HG03432 (cell line): ENCODE results near the gene BCL3.
"Not testable (repeated sequence)": the region's sequence is repeated elsewhere in the genome, so short reads cannot be mapped to it uniquely, and the experiment has no call there.

Experiments used
- ATAC-seq: cut with Tn5 transposase; IDR thresholded peaks from one replicate; pipeline ENCODE4 v1.9.1; 2021; ENCODE audit warnings: mild to moderate bottlenecking, moderate library complexity; ENCODE audit not compliant: unreplicated experiment

Gene BCL3

DNA sequence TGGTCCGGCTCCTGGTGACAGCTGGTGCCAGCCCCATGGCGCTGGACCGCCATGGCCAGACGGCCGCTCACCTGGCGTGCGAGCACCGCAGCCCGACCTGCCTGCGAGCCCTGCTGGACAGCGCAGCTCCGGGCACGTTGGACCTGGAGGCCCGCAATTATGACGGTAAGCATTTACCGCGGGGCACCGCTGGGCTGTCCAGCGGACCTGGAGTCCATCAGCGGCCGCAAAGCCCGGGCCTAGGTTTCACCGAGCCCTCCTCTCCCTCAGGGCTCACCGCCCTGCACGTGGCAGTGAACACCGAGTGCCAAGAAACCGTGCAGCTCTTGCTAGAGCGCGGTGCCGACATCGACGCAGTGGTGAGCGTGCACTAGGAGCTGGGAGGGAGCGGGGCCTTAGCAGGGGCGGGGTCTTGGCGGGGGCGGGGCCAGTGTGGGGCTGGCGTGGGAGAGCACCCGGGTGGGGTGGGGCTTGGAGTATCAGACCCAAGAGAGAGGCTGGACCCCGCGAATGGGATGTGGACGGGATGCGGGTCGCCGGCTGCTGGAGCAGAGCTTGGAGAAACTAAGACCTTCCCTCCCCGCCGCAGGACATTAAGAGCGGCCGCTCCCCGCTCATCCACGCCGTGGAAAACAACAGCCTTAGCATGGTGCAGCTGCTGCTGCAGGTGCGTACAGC, 8.7 kb downstream of the BCL3 start:
- ATAC-seq: no peak

DNA sequence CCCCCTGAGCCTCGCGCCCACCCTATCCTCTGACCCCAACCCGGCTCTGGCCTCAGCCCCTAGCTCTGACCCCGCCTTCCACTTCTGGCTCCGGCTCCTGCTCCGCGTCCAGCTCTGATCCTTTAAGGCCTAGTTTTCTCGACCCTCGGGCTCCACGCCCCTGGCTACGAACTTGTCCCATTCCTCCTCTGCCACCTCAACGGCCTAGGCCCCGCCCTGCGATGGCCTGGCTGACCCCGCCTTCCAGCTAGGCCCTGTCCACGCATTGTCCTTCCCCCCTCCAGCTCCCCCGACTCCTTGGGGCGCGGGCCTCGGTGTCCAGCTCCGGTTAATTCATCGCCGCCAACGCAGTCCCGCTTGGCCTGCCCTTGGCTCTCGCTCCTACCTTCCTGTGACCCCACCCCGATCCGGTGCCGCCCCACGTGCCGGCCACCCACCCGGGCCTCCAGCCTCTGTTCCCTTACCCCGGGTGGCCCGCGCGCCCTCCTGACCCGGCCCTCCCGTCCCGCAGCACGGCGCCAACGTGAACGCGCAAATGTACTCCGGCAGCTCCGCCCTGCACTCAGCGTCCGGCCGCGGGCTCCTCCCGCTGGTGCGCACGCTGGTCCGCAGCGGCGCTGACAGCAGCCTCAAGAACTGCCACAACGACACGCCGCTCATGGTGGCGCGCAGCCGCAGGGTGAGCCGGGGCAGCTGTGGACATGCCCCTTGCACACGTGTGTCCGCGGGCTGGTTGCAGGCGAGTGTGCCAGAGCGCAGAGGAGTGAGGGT, 9.4 kb downstream of the BCL3 start:
- no peak for ATAC-seq

DNA sequence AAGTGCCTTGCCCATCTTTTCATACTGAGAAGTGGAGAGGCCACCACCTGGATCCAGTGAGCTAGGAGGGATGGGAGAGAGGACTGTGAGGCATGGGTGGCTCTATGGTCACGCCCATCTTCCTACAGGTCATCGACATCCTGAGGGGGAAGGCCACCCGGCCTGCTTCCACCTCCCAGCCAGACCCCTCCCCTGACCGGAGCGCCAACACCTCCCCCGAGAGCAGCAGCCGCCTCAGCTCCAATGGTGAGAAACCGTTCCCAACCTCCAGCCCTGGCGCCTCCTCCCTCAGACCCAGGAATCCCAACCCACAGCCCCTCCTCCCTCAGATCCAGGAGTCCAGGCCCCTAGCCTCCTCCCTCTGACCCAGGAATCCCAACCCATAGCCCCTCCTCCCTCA, 10.1 kb downstream of the BCL3 start:
- no peak for ATAC-seq

DNA sequence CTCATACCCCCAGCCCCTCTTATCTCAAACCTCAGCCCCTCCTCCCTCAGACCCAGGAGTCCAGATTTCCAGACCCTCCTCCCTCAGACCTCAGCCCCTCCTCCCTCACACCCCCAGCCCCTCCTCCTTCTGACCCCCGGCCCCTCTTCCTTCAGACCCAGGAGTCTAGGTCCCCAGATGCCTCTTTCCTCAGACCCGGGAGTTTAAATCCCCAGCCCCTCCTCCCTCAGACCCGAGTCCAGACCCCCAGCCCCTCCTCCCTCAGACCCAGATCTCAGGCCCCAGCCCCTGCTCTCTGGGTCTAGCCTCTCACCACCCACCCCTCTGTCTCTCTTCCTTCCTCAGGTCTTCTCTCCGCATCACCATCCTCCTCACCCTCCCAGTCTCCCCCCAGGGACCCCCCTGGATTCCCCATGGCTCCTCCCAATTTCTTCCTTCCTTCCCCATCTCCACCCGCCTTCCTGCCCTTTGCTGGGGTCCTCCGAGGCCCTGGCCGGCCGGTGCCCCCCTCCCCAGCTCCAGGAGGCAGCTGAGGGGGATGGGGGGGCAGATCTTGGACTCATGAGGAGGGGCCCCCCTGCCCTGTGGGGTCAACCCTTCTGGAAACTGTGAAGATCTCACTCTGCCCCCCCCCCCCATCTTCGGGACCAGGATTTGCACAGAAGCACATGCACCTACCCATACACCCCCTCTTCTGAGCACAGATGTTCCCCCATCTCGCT, 10.7 kb downstream of the BCL3 start:
- ATAC-seq: no peak

DNA sequence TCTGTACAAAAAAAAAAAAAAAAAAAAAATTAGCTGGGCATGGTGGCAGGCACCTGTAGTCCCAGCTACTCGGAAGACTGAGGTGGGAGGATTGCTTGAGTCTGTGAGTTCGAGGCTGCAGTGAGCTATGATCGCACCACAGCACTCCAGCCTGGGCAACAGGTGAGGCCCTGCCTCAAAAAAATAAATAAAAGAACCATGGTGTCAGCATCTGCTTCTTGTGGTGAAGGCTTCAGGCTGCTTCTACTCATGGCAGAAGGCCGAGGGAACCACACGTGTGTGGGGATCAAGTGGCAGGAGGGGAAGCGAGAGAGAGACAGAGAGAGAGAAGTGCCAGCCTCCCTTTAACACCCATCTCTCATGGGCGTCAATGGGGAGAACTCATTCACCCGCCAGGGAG, 13.5 kb downstream of the BCL3 start:
- no peak for ATAC-seq

DNA sequence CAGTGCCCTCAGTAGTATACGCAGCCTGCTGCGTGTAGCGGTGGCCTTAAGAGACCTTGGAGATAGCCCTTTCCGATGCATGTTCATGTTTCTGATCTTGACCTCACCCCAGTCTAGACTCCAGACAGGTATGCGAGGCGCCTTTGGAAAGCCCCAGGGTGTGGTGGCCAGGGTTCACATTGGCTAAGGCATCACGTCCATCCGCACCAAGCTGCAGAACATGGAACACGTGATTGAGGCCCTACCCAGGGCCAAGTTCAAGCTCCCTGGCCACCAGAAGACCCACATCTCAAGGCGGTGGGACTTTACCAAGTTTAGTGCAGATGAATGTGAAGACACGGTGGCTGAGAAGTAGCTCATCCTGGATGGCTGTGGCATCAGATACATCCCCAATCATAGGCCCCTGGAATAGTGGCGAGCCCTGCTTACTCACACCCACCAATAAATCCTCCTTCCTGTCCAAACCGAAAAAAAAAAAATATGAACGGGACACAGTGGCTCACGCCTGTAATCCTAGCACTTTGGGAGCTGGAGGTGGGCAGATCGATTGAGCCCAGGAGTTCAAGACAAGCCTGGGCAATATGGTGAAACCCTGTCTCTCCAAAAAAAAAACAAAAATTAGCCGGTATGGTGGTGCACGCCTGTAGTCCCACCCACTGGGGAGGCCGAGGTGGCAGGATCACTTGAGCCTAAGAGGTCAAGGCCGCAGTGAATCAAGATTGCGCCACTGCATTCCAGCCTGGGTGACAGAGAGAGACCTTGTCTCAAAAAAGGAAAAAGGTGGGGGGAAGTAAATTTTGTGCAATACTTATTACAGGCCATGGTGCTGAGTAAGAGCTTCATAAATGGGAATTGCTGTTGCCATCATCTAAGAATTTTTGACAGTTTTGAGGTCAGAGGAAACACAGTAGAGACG, 16.8 kb downstream of the BCL3 start:
- ATAC-seq: no peak

DNA sequence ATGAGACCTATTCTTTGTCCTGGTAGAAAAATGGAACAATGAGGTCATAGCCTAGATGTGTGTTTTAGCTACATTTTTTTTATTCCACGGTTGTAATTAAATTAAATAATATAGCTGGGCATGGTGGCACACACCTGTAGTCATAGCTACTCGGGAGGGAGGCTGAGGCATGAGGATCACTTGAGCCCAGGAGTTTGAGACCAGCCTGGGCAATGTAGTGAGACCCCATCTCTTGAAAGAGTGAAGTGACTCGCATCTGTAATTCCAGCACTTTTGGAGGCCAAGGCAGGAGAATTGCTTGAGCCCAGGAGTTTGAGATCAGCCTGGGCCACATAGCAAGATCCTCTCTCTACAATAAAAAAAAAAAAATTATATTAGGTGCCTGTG, 17.4 kb downstream of the BCL3 start:
- no peak for ATAC-seq

DNA sequence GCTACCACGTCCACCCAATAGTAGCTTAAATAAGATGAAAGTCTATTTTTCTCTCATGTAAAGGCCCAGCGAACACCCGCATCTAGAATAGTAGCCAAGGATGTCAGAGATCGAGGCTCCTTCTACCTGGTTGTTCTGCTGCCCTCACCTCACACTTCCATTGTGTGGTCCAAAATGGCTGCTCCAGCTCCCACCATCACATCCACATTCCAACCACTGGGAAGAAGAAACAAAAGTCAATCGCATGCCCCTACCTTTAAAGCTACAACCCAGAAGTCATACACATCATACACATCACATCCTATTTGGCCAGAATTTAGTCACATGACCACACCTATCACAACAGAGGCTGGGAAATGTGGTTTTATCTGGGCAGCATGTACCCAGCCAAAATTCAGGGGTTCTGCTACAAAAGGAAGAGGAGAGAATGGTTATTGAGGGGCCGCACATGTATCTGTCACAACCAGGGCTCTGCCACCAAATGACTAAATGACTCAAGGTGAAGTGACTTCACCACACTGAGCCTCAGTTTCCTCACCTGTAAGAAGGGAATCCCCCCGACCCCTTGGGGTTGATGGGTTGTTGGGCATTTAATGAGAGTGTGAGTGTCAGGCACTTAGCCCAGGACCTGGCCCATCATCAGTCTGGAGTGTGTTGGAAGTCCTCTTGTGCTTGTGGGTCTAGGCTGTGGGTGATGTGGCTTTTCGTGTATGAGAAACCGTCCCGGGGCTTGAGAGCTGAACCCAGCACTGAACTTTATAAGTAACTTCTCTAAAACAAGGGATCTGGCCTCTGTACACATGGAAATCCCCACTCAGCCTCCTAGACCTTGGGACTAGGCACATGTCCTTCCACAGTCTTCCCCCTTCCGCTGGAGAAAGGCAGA, 19.0 kb downstream of the BCL3 start:
- ATAC-seq: no peak

DNA sequence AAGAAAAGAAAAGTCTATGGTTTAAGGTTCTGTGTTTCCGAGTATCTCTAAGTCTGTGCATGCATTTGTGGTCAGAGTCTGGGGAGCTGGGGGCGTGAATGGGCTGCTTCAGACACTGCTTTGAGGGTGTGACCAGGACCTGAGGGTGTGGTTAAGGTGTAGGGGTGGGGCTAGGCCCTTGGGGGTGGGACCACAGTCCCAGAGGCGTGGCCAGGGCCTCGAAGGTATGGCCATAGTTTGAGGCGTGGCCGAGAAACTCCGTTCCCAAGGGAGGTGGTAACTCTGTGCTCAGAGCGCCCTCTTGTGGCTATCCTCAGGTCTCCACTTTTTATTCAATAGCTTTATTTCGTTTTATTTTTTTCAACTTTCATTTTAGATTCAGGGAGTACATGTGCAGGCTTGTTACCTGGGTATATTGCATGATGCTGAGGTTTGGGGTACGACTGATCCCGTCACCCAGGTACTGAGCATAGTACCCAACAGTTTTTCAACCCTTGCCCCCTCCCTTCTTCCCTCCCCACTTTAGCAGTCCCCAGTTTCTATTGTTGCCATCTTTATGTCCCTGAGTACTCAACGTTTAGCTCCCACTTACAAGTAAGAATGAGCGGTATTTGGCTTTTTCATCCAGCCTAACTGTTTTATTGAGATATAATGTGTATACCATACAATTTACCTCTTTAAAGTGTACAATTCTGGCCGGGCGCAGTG, 22.2 kb downstream of the BCL3 start:
- ATAC-seq: peak; percentile 91

DNA sequence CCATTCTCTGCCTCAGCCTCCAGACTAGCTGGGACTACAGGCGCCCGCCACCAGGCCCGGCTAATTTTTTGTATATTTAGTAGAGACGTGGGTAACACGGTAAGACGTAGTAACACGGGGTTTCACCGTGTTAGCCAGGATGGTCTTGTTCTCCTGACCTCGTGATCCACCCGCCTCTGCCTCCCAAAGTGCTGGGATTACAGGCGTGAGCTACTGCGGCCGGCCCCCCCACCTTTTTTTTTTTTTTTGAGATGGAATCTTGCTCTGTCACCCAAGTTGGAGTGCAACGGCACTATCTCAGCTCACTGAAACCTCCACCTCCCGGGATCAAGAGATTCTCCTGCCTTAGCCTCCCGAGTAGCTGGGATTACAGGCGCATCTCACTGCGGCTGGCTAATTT, 23.6 kb downstream of the BCL3 start:
- ATAC-seq: not testable (repeated sequence)

DNA sequence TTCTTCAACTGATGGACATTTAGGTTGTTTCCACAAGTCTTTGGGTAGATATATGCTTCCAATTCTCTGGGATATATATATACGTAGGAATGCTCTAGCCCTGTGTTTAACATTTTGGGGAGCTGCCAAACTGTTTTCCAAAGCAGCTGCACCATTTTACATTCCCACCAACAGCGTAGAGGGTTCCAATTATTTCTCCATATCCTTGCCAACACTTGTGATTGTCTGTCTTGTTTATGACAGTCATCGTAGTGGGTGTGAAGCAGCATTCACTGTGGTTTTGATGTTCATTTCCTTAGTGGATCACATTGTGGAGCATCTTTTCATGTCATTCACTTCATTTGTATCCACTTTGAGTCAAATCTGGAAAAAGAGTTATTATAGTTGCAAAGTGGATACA, 24.5 kb downstream of the BCL3 start:
- ATAC-seq: no peak

DNA sequence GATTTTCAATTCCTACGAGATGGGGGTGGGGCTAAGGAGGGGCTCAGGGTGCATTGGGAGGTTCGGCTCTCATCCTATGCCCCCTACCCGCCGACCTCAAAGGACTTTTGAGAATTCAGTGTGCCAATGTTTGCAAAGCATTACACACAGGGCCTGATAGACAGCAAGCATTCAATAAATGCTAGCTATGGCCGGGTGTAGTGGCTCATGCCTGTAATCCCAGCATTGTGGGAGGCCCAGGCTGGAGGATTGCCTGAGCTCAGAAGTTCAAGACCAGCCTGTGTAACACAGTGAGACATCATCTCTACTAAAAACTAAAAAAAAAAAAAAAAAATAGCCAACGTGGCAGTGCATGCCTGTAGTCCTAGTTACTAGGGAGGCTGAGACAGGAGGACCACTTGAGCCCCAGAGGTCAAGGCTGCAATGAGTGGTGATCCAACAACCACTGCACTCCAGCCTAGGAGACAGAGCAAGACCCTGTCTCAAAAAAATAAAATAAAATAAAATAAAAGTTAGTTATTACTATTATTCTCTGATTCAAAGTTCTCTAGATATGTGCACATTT, 27.2 kb downstream of the BCL3 start:
- no peak for ATAC-seq

DNA sequence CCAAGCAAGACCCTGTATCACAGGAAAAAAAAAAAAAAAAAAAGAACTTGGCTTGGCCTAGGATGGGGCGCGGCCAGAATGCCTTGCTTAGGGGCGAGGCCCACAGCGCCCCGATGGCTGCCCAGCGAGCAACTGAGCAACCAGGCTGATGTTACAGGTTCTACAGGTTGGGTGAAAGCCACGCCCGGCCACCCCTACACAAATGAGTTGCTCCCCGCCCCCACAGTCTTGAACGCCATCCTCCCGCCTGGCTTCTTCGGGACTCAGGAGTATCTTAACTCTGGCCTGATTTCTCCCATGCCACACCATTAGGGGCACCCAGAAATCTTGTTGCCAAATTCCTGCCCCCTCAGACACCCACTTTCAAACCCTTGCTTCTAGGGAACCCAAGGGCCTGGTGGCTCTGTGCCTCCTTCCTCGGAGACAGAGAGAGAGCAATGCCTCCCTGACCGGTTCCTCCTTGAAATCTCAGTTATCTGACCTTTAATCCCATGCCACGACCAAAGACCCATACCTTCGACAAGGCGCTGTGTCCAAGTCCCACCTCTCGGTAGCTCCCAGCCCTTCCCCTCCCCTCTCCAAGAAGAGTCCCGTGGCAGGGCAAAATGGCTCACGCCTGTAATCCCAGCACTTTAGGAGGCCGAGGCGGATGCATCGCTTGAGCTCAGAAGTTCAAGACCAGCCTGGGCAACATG, 28.0 kb downstream of the BCL3 start:
- no peak for ATAC-seq

DNA sequence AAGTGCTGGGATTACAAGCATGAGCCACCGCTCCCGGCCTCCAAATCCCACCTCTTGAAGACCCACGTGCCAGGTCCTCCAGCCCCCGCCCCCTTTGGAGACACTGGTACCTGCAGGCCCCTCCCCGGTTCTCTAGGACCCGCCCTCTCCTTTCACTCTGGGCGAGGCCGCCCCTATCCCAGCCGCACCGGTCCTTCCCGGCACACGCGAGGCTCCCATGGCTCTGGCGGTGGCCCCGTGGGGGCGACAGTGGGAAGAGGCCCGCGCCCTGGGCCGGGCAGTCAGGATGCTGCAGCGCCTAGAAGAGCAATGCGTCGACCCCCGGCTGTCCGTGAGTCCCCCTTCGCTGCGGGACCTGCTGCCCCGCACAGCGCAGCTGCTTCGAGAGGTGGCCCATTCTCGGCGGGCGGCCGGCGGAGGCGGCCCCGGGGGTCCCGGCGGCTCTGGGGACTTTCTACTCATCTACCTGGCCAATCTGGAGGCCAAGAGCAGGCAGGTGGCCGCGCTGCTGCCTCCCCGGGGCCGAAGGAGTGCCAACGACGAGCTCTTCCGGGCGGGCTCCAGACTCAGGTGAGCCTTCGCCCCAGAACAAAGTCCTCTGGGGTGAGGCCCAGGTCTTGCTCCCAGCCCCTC, 29.3 kb downstream of the BCL3 start, which contains the start of gene CBLC:
CBLC (plus strand) TSS at position 176 of the 633 bp plus-strand sequence; CDS start at position 218, 42 bp downstream.
- no peak for ATAC-seq

DNA sequence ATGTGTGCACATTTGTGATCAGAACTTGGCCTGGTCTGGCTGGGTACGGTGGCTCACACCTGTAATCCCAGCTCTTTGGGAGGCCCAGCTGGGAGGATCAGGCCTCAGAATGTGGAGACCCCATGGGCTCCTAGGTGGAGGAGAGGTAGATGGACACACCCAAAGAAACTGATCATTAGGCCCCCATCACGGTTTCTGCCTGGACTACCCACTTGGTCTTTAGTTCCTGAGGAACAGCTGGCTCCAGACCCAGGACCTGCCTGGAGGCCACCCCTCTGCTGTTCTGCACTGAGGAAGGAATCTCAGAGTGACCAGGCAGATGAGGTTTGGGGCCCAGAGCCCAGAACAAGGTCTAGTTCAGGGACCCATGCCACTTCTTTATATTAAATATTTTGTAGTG, 30.6 kb downstream of the BCL3 start:
- ATAC-seq: no peak

DNA sequence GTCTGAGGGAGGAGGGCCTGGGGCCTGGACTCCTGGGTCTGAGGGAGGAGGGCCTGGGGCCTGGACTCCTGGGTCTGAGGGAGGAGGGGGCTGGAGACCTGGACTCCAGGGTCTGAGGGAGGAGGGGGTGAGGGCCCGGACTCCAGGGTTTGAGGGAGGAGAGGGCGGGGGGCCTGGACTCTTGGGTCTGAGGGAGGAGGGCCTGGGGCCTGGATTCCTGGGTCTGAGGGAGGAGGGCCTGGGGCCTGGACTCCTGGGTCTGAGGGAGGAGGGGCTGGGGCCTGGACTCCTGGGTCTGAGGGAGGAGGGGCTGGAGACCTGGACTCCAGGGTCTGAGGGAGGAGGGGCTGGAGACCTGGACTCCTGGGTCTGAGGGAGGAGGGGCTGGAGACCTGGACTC, 33.2 kb downstream of the BCL3 start:
- not testable (repeated sequence) for ATAC-seq

DNA sequence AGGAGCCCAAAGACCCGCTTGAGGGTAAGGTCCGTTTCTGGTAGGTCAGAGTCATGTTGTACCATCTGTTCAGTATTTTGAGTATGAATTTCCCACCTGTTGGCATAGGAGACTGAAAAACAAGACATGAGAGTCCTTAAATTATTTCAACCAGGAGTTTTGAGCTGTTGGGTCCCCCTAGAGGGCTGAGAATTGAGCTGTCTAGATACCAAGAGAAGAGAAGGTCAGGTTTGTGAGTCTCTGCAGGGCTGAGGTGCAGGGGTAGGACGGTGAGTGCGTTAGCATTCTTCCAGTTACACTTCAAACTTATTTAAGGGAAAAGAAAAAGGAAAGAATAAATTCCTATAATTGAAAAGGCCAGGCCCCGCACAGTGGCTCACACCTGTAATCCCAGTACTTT, 34.2 kb downstream of the BCL3 start:
- no peak for ATAC-seq

DNA sequence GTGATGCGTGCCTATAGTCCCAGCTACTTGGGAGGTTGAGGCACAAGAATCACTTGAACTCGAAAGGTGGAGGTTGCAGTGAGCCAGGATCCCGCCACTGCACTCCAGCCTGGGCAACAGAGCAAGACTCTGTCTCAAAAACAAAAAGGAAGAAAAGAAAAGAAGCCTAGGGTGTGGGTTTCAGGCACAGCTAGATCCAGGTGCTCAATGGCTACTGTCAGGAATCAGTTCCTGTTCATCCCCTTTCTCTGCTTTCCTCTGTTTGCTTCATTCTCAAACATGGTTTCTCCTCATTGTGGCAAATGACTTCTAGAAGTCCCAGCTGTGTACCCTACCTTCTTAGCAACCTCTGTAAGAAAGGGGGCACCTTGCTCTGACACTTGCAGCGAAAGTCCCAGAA, 35.0 kb downstream of the BCL3 start:
- ATAC-seq: no peak
